T-helper 9 cell (primary cell): ENCODE data around the gene BCL2.

Experiments used
- DNase-seq: peaks from one replicate; pipeline ENCODE4 v3.0.0-alpha.2; 2020

BCL2 gene

GRCh38 chr18:63177919-63178821 is 141.4 kb downstream of the BCL2 start:
- no peak for DNase-seq

DNA sequence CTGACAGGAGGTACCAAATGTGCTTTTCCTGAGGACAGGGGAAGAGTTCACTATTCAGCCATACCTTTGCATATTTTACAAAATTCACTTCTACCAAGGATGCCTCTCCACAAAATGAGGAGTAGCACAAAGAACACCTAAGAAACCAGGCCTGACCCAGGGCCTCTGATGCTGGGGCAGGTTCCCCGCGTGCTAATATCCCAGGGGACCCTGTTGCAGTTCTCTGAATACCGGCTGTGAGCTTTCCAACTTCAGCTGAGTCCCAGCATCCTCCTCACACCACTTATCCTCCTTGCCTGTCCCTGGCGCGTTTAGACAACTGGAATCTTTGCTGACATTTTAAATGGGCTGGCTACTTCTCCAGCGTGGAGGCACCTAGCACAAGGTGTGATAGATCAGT is 142.3 kb downstream of the BCL2 start:
- no peak for DNase-seq

GRCh38 chr18:63175264-63175663 is 144.3 kb downstream of the BCL2 start:
- no peak for DNase-seq

GRCh38 chr18:63173983-63174382 is 145.6 kb downstream of the BCL2 start:
- DNase-seq, result no peak

- no peak for DNase-seq
These were observed 149.7 kb downstream of the BCL2 start for GRCh38 chr18:63169853-63170252.

- no peak for DNase-seq
These were observed 151.3 kb downstream of the BCL2 start for GRCh38 chr18:63168287-63168686.

- DNase-seq, result no peak
These were observed 153.4 kb downstream of the BCL2 start for GRCh38 chr18:63166142-63166541.

DNA sequence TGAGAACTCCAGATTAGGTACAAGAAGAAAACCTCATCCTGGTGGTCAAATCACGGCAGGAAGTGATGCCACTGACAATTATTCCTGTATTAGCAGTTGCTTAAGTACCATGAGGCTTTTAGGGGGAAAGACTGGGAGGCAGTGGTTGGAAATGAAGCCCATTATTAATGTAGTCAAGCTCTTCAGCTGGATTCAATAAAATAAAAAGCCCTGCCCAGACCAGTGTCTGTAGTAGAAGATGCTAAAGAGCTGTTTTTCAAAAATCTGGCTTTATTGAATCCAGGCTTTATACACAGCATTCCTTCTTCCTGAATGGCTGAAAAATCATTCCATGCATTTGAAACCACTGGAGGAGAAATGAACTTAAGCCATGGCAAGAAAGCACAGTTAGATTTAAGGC is 155.2 kb downstream of the BCL2 start:
- DNase-seq, result no peak

- DNase-seq, result no peak
These were observed 157.1 kb downstream of the BCL2 start for GRCh38 chr18:63162271-63163014.

- peak; percentile 70 for DNase-seq
These were observed 157.8 kb downstream of the BCL2 start for GRCh38 chr18:63161761-63162195.

DNA sequence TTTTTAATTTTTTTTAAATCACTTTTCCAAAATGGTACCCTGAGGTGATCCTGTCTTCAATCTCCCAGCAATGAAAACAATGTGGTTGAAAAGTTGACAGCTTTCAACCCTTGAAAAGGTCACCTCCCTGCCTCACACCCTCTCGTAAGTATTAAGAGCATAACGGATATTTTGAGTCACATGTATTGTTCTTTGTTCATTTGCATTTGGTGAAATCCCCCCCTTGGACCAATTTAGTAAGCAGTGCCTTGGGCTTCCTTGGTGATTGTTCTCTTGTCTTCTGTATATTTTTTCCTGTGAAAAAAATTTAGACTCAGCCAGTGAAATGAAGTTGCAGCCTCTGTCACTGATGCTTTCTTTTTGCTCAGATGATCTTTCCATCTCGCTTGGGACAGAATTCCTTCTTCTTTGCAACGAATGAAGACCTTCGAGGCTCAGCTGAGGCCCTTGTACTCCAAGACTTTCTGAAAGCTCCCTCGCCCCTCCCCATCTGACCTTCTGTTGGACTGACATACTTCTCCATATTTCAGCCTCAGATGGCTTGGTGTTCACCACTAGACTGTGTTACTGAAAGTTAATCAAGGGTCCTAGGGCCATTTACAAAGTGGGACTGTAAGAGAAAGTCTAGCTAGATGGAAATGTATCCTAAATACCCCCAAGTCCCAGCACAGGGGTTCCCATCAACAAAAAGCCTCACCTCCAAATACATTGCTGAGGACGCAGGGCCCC is 158.4 kb downstream of the BCL2 start:
- DNase-seq, result no peak

GRCh38 chr18:63160172-63160995 is 159.2 kb downstream of the BCL2 start:
- DNase-seq, result no peak

- no peak for DNase-seq
These were observed 160.0 kb downstream of the BCL2 start for GRCh38 chr18:63159590-63159989.

- no peak for DNase-seq
These were observed 160.8 kb downstream of the BCL2 start for GRCh38 chr18:63158676-63159291.

DNA sequence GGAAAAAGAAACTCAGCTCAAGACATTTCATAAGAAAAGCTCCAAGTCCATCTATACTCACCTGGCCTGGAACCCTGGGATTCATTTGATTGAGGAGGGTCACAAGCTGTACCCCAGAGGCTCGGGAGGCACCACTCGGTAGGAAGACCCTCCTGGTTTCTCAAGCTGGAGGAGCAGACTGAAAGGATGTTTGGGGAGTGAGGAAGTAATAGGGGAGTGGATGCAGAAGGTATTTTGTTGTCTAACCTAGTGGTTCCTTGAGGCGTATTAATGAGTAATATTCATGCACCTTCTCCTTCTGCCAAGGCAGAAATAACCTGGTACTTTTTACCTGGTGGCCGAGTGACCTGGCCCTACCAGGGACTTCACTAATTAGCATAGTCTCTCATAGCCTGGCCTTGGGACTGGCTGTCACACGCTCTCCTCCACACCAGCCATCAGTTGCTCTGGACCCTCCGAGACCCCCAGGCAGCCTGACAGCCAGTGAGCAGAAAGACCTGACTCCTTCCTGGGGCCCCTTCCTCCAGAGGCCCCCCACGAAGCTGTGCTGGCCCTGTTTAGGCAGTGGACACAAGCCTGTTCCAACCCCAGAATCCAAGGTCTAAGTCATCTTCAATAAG is 161.4 kb downstream of the BCL2 start:
- DNase-seq, result no peak

DNA sequence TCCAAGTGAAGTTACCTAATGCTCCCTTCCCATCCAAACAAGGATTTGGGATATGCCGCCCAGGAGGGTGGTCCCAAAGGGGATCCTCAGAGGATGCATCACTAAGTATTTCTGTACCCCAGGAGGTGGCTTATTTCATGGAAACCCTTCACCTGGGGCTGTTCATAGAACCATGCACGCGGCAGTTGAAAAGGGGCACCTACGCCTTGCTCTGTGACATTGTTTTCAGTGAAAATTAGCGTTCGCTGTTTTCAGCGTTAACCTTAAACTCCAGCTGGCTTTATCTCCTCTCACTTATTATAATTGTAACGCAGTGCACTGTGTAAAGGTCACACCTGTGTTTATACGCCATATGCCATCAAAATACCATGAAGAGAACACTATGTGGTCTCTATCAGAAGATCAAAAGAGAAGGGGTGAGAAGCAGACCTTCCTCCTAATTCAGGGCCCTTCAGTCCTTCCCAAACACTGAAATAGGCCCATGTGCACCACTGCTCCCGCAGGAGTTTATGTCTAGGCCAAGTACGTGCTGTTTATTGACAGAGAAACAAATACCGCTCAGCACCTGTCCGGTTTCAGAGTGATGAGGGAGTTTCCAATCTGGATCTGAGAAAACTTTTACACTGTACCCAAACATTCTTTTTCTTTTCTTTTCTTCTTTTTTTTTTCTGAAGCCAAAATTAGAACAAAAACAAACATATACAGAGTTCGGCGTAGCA is 162.1 kb downstream of the BCL2 start:
- no peak for DNase-seq

DNA sequence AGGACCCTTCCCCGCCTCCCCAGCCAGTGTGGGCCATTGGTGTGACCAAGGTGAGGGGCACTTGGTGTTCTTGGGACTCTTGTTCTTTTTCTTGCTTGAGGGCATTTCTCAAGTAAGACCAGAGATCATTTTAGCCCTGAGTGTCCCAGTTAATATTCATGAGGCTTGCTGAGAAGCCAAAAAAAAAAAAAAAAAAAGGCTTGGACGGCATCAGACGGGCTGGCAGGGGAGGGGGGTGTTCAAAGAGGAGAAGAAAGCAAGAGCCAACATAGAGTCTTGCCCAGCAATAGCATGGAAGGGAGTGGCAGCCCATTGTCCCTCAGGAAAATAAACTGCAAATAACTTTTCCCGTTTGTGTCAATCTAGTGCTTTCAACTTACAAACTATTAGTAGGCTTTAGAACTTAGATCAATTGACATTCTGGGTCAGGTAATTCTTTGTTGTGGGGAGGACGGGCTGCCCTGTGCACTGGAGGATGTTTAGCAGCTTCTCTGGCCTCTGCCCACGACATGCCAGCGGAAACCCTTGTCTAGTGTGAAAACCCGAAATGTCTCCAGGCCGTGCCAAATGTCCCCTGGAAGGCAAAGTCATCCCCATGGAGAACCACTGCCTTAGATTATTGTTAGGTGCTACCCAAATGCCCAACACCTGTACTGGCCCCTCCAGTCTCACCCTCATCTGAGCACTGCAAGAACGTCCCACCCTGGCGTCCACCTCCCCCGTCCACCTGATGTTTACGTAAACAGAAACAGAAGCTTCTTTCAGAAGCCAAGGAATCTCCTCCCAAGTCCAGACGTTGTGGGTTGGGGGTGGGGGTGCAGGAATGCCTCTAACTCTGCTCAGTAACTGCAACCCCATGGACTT is 163.4 kb downstream of the BCL2 start:
- DNase-seq, result no peak

- peak; percentile 66 for DNase-seq
These were observed 164.3 kb downstream of the BCL2 start for GRCh38 chr18:63155169-63155852.
